ENCODE results near the gene TIAL1.

GRCh38 chr10:119550827-119551226 lies 45.9 kb downstream of the TIAL1 start:
- TF ChIP-seq POLR2A (IDR thresholded peaks at IDR 0.05) (no peak), CTCF (IDR thresholded peaks at IDR 0.05) (no peak), POLR2AphosphoS5 (IDR thresholded peaks at IDR 0.05) (no peak)
